SIG-M5 treated with dmso at 0.1 percent for 504 hours (cell line): ENCODE data around the gene HINFP.
"Not testable (repeated sequence)": the region's sequence is repeated elsewhere in the genome, so short reads cannot be mapped to it uniquely, and the experiment has no call there.

ENCODE experiments used
- DNase-seq: peaks from one replicate; lab custom pipeline; 2025; ENCODE audit not compliant: unreplicated experiment; lab: John Stamatoyannopoulos, UW

Gene HINFP

DNA sequence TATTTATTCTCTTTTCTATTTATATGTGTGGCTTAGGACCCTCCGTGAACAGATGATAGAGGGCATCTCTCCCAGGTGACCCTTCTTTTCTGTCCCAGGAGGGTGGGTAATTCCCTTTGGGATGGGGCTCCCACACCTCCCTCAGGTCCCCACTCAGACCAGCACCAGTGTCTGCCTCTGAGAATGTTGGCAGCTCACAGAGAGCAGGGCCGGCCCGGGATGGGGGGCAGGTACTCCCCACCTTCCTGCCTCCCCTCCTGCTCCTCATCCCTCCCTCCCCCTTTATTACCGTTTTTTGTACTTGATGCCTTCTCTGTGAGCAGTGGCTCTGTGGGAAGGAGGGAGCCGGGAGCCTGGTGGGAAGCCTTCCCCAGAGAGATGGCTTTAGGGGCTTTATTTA, 4.8 kb upstream of the HINFP start:
- no peak for DNase-seq

GRCh38 chr11:119117004-119117706, 4.2 kb upstream of the HINFP start:
- DNase-seq: no peak

DNA sequence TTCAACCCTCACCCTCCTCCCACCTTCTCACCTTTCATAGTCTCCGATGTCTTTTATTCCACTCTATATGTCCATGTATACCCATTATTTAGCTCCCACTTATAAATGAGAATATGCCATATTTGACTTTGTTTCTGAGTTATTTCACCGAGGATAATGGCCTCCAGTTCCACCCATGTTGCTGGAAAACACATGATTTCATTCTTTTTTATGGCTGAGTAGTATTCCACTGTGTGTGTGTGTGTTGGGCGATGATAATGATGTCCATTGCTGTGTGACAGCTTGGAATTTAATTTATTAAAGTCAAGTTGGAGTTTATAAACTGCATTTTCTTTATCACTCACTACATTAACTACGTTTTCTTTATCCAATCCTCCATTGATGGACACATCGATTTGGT, 3.2 kb upstream of the HINFP start:
- no peak for DNase-seq

- no peak for DNase-seq
These were observed 2.4 kb upstream of the HINFP start for GRCh38 chr11:119118946-119119345.

GRCh38 chr11:119120639-119121007, 757 bp upstream of the HINFP start:
- no peak for DNase-seq

- no peak for DNase-seq
These were observed 388 bp downstream of the HINFP start for GRCh38 chr11:119121811-119122124.

GRCh38 chr11:119125821-119126220, 4.4 kb downstream of the HINFP start:
- DNase-seq: no peak

DNA sequence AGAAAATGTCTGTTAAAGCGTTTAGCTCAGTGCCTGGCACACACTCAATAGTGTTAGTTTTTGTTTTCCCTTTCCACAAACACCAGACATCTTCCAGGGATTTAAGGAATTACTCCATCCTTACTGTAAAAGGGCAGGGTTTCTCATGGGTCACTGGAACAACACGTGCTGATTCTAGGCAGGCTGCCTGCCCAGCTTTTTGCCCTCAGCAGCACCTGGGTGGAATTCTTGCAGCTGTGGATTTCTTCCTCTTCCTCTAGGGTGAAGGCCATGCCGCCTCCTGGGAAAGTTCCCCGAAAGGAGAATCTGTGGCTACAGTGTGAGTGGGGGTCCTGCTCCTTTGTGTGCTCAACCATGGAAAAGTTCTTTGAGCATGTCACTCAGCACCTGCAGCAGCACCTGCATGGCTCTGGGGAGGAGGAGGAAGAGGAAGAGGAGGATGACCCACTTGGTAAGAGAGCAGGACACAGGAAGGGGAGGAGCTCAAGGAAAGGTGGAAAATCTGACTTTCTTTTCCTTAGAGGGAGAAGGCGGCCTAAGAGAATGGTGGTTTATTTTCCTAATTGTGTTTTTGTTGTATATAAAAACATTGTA, 5.4 kb downstream of the HINFP start:
- no peak for DNase-seq

GRCh38 chr11:119130662-119131061, 9.3 kb downstream of the HINFP start:
- DNase-seq: no peak

DNA sequence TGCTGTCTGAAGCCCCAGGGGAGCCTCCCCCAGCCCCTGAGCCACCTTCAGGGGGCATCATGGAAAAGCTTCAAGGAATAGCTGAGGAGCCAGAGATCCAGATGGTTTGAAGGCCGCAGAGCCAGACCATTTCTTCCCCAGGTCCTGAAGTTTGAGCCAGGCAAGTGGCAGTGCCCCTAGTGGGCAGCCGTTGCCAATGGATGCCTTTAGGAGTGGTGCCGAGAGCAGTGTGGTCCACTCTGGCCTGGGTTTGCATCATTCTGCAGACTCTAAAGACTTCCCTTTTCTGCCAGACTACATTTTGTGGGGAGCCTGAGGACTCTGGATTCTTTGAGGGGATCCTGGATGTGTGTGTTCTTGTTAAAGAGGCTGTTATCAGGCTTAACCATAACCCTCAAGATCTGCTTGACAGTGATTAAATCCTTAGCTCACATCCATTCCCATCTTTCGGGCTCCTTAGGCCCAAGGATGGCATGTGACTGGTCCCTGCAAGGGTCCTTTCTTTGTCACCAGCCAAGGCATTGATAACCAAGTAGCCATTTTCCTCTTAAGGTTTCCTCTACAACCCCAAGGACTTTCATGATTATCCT, 13.1 kb downstream of the HINFP start:
- DNase-seq: peak; percentile 61

DNA sequence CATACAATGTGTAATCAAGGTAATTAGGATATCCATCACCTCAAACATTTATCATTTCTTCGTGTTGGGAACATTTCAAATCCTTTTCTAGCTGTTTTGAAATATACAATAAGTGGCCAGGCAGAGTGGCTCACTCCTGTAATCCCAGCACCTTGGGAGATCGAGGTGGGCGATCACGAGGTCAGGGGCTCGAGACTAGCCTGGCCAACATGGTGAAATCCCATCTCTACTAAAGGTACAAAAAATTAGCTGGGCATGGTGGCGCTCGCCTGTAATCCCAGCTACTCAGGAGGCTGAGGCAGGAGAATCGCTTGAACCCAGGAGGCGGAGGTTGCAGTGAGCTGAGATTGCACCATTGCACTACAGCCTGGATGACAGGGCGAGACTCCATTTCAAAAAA, 17.9 kb downstream of the HINFP start:
- not testable (repeated sequence) for DNase-seq

DNA sequence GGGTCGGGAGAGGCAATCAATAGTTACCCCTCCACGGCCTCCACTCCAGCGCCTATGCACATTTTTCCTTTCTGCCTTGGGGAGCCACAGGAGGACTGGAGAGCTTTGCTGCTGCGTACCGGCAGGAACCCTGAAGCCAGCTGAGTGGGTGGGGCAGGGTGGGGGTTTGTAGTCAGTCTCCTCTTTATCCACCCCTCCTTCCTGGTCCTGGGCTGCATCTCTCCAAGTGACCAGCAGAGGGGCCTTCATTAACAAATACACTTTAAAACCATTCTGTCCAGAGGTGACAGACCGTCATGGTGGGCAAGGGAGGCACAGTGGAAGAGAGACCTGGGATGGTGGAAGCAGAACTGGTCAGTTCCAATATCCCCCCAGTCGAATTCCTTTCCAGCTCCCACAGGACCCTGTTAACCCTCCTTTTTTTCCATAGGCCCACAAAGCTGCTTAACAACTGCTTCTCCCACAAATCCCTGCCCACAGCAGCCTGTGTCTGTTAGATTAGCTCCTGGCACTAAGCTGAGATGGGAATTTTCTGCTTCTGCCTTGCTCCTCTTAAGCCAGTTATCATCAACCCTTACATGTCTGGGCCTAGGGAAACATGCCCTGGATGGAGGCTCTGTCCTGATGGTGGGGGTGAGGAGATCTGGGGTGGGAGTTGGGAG, 23.6 kb downstream of the HINFP start:
- peak; percentile 72 for DNase-seq

- DNase-seq: no peak
These were observed 24.2 kb downstream of the HINFP start for GRCh38 chr11:119145551-119145950.

- DNase-seq: no peak
These were observed 26.4 kb downstream of the HINFP start for GRCh38 chr11:119147604-119148333.

- no peak for DNase-seq
These were observed 27.3 kb downstream of the HINFP start for GRCh38 chr11:119148720-119149017.

GRCh38 chr11:119149018-119149785, 27.8 kb downstream of the HINFP start, which contains the start of gene ABCG4:
ABCG4 (plus strand) TSS chr11:119149052; CDS start chr11:119149966, 914 bp downstream.
- DNase-seq: no peak

DNA sequence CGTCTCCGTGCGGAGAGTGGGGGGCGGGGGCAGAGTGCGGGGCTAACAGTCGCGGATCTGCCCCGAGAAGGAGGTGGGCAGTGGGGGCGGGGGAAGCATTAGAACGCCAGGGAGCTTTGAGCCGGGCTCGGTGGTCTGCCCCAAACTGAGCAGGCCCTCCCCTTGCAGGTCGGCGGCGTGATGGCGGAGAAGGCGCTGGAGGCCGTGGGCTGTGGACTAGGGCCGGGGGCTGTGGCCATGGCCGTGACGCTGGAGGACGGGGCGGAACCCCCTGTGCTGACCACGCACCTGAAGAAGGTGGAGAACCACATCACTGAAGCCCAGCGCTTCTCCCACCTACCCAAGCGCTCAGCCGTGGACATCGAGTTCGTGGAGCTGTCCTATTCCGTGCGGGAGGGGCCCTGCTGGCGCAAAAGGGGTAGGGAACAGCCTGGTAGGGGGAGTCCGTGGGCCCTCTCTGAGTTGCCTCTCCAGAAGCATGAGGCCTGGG, 28.5 kb downstream of the HINFP start:
- DNase-seq: no peak

GRCh38 chr11:119152043-119152442, 30.7 kb downstream of the HINFP start:
- DNase-seq: no peak

GRCh38 chr11:119152604-119153003, 31.2 kb downstream of the HINFP start:
- DNase-seq: no peak

GRCh38 chr11:119153049-119153818, 31.9 kb downstream of the HINFP start:
- DNase-seq: no peak
